A673 (cell line): ENCODE results near the gene GBA2.

Source experiments
- CTCF ChIP-seq: fragments of 300-800, 200-600 bp; sonication (generic); conservative IDR thresholded peaks from 2 replicates; pipeline ENCODE4 v1.5.1; 2017; ENCODE audit warnings: low read depth, mild to moderate bottlenecking, antibody characterized with exemption, low read length, moderate library complexity, mixed read lengths
- EZH2 ChIP-seq: fragments of 200-600 bp; sonication (generic); IDR thresholded peaks from 2 replicates; pipeline ENCODE4 v1.6.1; 2017; ENCODE audit warnings: borderline replicate concordance, low read depth, mild to moderate bottlenecking, mixed read lengths, antibody characterized with exemption, low read length; ENCODE audit not compliant: poor library complexity, severe bottlenecking

GRCh38 chr9:35743880-35744518, 5.0 kb downstream of the GBA2 start:
- TF ChIP-seq CTCF, result no peak
- no peak for TF ChIP-seq EZH2
